Measurements from ENCODE around the gene HOXD13.

HOXD13 gene

GRCh38 chr2:176133389-176133788, 40.9 kb downstream of the HOXD13 start:
- FAIRE-seq, result no peak

DNA sequence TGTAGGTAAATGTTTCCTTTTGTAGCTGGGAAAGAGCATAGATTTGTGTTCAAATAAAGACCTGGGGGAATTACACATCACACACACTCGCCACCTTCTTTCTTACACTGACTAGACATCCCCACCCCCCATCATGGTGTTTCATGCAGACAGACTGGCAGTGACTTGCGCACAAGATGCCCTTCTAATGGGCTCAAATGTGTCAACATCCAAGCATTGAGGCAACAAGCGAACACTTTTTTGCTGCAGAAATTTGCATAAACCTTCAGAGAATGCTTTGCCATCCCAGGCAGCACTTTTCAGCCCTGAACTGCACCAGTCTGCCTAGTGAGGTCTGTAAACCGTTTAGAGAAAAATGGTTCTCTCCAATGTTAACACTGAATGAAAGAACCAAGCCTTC, 41.5 kb downstream of the HOXD13 start:
- no peak for FAIRE-seq

DNA sequence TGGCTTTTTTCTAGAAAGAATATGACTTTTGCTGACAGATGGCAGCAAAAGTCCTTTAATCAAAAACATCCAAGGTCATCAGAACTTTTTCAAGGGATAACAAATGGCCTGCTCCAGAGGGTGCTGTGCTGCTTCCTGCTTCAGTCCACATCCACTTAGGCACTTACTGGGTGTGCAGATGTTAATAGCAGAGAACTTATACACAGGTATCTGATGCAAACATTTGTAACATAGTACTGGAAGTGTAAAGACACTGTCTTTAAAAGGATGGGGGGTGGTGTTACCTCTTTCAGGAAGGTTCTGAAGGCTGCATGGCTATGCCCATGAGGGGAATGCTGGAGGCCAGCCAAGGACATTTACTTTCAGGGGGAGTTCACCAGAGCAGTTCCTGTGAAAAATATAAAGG, 42.5 kb downstream of the HOXD13 start:
- FAIRE-seq, result no peak

DNA sequence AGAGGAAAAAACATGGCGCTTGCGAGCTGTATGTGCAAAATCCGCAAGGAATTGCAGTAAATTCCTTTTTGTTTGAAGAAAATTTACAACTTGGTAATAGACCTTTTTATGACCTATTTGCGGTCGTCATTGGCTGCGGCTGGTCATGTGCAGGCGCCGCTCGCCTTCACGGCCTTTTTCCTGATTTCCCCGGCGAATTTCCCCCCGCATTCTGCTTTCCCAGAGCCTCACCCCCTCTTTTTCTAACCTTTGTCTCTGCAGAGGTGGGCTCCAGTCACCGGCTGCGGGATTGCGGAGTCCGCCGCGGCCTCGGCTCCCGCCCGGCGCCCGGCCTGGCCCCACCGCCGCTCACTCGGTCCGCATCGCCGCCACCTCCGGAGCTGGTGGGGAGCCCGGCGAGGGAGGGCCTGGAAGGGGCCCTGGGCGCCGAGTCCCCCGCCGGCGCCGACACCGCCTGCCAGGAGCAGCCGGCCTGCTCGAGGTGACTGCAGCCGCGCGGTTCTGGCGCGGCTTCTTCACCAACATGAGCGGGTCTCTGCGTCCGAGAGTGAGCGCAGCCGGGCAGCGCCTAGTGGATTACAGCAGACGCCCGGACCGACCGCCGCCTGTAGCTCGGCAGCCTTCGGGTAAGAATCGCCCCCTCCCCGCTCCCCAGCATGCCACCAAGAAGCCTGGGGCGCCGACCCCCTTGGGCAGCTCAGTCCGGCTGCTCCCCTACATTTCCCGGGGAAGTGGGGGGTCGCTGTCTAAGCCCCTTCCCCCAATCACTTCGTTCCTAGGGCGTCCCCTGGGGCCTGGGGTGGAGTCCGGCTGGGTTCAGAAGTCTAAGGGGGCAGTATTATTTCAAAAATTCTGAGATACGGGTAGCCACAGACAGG, 44.1 kb downstream of the HOXD13 start:
- FAIRE-seq, result no peak

DNA sequence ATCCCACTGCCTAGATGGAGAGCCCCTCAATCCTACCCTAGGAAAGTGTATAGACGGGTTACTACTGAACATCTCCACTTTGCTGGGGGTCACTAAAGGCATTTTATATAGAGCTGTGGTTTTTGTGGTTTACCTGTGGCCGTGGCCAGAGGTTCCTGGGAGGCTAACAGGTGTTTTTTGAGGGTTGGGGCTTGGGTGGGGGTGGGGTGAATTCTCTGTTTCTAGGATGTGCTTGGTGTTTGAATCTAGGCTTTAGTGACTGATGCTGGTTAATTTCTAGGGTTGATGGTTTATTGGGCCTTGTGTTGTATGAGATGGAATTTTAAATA, 44.7 kb downstream of the HOXD13 start:
- FAIRE-seq, result no peak

DNA sequence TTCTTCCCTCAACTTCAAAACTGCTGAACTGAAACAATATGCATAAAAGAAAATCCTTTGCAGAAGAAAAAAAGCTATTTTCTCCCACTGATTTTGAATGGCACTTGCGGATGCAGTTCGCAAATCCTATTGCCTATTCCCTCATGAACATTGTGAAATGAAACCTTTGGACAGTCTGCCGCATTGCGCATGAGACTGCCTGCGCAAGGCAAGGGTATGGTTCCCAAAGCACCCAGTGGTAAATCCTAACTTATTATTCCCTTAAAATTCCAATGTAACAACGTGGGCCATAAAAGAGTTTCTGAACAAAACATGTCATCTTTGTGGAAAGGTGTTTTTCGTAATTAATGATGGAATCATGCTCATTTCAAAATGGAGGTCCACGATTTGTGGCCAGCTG, 45.4 kb downstream of the HOXD13 start:
- FAIRE-seq, result no peak

DNA sequence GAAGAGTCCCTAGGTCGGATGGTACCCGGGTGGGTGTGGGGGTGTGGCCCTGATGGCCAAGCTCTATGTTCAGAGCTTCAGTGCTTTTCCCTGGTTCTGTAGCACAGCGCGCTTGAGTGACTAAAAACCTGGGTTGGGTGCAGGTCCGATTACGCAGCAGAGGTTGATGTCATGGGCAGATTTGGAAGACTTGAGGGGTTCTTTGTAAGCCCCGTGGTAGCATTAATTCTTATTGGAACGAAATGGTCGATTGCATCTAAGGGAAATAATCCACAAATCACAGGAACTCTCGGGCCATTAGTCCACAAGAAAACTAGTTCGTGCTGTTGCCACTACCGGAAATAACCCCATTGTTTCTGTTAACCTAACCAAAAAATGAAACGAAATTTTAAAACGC, 46.0 kb downstream of the HOXD13 start:
- no peak for FAIRE-seq

- no peak for FAIRE-seq
Measured at GRCh38 chr2:176138923-176139660, 46.6 kb downstream of the HOXD13 start.

DNA sequence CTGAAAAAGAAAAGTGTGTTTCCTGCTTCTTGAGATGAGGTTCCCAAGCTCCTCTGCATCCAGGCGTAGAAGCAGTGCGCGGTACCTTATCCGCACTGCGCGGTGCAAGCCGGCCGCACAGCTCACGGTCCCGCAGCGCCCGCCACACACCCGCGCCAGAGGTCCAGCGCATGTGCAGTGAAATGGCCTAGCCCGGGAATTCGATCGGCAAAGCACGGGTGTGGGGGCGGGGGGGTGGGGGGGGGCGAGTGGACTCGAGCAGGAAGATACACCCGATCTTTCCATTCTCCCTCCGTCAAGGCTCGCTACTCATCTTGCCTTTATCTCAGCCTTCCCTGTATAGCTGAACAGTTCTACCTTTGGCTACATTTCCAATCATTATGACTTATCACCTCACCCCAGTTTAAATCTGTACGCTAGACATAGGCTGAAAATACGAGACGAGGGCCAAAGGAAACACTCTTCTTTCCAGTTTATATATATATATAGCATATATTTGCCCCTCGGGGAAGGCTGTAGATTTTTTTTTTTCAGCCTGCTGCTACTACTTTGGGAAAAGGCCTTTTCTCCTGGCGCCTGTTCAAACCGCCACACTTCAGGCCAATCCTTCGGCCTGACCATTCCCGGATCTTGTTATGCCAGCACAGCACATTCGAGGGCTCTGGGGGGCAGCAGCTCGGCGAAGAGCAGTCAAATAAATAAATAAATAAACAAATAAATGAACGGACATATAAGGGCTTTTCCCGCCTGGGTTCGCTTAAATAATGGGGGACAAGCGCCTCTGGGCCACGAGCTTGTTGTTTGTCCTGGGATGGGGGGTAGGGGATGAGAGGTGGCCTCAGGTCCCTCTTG, 47.4 kb downstream of the HOXD13 start:
- FAIRE-seq, result no peak

GRCh38 chr2:176140513-176141317, 48.2 kb downstream of the HOXD13 start:
- FAIRE-seq, result no peak

DNA sequence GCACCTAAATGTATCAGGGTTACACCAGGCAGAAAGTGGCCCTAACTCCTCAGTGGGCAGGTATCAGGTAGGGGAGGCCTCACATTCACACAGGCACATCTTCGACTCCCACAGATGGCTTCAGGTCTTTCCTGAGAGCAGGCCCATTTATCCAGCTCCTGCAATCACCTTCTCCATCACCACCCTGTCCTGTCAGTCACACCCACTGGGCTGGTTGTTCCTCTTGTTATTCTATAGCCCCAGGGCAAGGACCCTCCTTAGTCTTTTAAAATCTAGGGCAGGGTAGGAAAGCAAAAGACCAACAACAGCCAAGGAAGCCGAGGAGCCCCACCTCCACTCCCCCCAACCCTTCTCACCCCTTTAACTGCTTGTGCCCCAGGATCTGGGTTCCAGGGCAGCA, 49.8 kb downstream of the HOXD13 start:
- FAIRE-seq, result no peak

Data from islet of Langerhans (tissue), 1 donor.